DMS79 treated with DMSO at 0.1 percent for 48 hours (cell line): ENCODE measurements around the gene MORN2.

Experiments used
- DNase-seq: peaks from one replicate; lab custom pipeline; 2025; lab: John Stamatoyannopoulos, UW

Gene MORN2

GRCh38 chr2:38889575-38889974, 13.8 kb downstream of the MORN2 start, which contains the start of gene ARHGEF33:
Gene ARHGEF33 (plus strand): TSS chr2:38889875. CDS start chr2:38919448, 29,573 bp downstream.
- no peak for DNase-seq

DNA sequence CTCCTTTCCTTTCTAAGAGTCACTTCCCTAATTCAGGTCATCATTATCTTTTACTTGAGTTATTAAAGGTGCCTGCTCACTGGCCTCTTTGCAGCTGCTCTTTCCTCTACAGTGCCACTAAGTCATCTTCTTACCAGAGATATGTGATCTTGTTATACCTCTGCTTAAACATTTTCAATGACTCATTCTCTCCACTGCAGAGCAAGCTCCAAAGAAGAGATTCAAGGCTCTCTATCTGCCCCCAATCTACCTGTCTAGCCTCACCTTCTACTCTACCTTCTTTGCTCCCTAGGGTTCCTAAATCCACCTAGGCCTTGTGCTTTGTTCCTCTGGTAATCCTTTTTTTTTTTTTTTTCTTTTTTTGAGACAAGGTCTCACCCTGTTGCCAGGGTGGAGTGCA, 17.0 kb downstream of the MORN2 start:
- DNase-seq, result no peak

DNA sequence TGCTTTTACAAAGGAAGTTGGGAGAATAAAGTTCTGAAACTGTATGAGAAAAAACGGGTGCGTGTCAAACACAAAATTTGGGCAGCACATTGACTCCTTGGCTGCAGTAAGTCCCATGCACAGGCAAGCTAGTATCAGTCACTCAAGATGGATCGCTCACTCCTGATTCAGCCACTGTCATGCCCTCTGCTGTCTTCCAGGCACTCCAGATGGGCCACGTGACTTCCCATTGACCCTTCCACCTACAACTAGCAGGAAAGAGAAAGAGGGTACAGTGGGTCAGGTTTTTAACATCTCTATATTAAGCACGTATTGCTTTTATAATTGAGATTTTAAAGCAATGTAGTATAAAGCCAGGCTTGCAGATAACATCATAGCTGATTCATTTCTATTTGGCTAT, 22.5 kb downstream of the MORN2 start:
- DNase-seq, result no peak

DNA sequence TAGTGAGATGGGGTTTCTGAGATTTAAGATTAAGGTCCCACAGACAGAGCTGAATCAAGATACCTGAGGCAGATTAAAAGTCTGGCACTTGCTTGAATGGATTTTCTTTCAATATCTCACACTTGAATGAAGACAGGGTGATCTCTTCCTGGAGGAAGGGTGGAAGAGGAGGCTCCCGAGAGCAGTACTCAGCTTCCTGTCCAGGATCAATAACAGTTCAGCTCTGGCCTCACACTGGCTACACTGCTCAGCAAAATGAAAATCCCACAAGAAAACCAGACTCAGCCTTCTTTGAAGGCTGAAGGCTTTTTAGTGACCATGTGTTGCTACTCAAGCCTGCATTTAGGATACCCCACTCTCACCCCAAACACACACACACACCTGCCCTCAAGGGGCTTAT, 24.9 kb downstream of the MORN2 start:
- DNase-seq, result no peak

GRCh38 chr2:38905251-38905650, 29.5 kb downstream of the MORN2 start:
- DNase-seq, result no peak

GRCh38 chr2:38907242-38907641, 31.5 kb downstream of the MORN2 start:
- DNase-seq, result no peak

DNA sequence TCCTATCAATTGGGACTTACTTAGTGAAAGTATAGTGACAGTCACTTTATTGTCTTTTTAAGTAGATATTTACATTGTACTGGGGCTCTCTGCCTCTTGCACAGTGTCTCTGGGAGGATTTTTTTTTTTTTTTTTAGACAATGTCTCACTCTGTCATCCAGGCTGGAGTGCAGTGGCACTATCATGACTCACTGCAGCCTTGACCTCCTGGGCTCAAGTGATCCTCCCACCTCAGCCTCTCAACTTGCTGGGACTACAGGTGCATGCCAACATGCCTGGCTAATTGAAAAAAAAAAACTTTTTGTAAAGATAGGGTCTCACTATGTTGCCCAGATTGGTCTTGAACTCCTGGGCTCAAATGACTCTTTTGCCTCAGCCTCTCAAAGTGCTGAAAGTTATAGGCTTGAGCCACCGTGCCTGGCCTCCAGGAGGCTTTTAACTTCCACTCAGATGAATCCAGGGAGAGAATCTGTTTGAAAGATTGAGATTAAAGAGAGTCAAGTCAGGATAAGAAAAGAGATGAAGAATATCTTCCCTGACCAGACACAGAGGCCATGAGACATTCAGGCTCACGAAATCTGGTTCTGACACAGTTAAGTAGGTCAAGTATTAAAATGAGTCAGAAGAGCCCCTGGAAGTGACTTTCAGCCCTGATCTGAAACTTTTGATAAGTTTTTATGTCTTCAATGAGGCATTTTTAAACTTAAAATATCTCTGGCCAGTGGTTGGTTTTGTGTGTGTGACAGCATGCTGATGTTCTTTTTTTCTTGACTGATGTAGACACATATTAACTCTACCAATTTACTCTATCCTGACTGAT, 32.2 kb downstream of the MORN2 start:
- DNase-seq, result no peak

DNA sequence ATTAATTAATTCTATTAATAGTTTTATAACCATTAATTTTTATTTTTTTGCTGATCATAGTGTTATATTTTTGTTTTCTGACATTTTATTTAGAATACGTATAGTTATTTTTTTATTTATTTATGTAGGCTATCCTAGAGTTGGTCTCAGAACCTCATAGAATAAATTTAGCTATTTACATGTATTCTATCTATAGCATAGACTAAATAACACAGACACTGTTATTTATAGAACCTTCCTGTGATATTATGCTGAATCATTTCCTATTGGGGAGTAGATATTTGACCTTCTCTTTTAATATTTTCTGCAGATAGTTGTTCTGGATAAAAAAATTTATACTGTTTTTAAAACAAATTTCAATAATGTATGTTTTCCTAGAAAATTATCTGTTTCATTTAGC, 34.1 kb downstream of the MORN2 start:
- DNase-seq, result no peak

GRCh38 chr2:38911191-38911590, 35.4 kb downstream of the MORN2 start:
- DNase-seq, result no peak

GRCh38 chr2:38912619-38913018, 36.8 kb downstream of the MORN2 start:
- no peak for DNase-seq

GRCh38 chr2:38922389-38922788, 46.6 kb downstream of the MORN2 start:
- DNase-seq, result no peak

DNA sequence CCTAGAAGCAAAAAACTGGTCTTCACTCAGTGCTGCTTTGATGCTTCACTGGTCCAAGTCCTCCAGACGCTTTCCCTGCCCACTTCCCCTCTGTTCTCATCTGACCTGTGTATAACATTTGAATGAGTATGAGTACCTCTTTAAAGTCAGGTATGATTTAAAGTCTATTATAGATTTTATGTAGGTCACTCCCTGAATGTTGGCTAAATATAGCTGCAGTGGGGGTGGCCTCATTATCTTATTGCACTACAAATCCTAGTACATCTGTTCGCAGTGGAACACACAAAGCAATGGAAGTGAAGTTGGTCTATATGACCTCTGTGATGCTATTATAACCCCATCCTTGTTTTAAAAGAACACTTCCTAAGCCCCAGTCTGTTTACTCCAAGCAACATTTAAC, 47.1 kb downstream of the MORN2 start:
- no peak for DNase-seq

DNA sequence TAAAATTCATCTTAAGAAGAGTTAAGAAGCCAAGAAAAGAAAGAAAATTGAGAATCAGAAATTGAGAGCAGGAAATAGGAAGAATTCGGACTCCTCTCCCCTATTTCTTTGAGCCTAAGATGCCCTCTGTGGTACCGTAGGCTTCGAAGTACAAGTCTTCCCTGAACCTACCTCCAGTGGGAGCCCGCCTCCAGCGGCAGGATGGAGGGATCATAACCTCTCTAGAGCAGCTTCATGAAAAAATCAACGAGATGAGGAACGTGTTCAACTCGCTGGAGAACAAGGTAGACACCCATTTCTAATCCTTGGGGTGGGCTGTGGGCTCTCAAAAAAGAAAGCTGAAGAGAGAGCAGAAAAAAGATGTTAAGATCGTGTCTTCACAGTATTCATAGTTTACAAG, 50.2 kb downstream of the MORN2 start:
- no peak for DNase-seq

- DNase-seq, result no peak
Measured at GRCh38 chr2:38930600-38930999, 54.8 kb downstream of the MORN2 start.
